Mesenchymal stem cell (in vitro differentiated cells and primary cell): ENCODE data around the gene AHNAK.
"Not testable (repeated sequence)": the region's sequence is repeated elsewhere in the genome, so short reads cannot be mapped to it uniquely, and the experiment has no call there.

Source experiments
- DNase-seq: peaks from one replicate; pipeline ENCODE4 v3.0.0-alpha.2; 2013
- H2AFZ ChIP-seq: one replicate; pipeline ENCODE4 v1.6.1; 2013; ENCODE audit warnings: low read depth, mild to moderate bottlenecking, control low read depth, inconsistent platforms, low read length, moderate library complexity
- H2AK5ac ChIP-seq: 2 replicates; pipeline ENCODE4 v1.6.1; 2013; ENCODE audit warnings: low read length, moderate library complexity, mild to moderate bottlenecking, inconsistent platforms; ENCODE audit not compliant: severe bottlenecking
- H2BK120ac ChIP-seq: one replicate; pipeline ENCODE4 v1.6.1; 2013; ENCODE audit warnings: low read depth, mild to moderate bottlenecking, inconsistent platforms, low read length, moderate library complexity
- H2BK12ac ChIP-seq, 2 experiments: one replicate each; pipeline ENCODE4 v1.6.1; 2013; ENCODE audit warnings: inconsistent platforms in 2 of 2, low read length in 2 of 2, mild to moderate bottlenecking in 2 of 2, moderate library complexity in 2 of 2, control low read depth in 1 of 2
- H2BK15ac ChIP-seq: one replicate; pipeline ENCODE4 v1.6.1; 2013; ENCODE audit warnings: mild to moderate bottlenecking, low read depth, inconsistent platforms; ENCODE audit not compliant: poor library complexity, severe bottlenecking
- H2BK5ac ChIP-seq: 2 replicates; pipeline ENCODE4 v1.6.1; 2013; ENCODE audit warnings: low read depth, mild to moderate bottlenecking, low read length, control low read depth, inconsistent platforms; ENCODE audit not compliant: poor library complexity, severe bottlenecking
- H3K14ac ChIP-seq, 2 experiments: one replicate each; pipeline ENCODE4 v1.6.1; 2013; ENCODE audit warnings: inconsistent platforms in 2 of 2, low read length in 2 of 2, control low read depth in 1 of 2, mild to moderate bottlenecking in 1 of 2, moderate library complexity in 1 of 2
- H3K18ac ChIP-seq, 2 experiments: one replicate each; pipeline ENCODE4 v1.6.1; 2013; ENCODE audit warnings: inconsistent platforms in 2 of 2, low read length in 2 of 2, control low read depth in 1 of 2, low read depth in 1 of 2, mild to moderate bottlenecking in 1 of 2
- H3K23ac ChIP-seq, 2 experiments: one replicate each; pipeline ENCODE4 v1.6.1; 2013; ENCODE audit warnings: inconsistent platforms in 2 of 2, low read length in 2 of 2, mild to moderate bottlenecking in 2 of 2, moderate library complexity in 2 of 2, control low read depth in 1 of 2
- H3K27ac ChIP-seq: 2 replicates; pipeline ENCODE4 v1.5.1; 2013; ENCODE audit warnings: mild to moderate bottlenecking, moderate library complexity, low read length, control low read depth, inconsistent platforms; ENCODE audit not compliant: poor library complexity, severe bottlenecking
- H3K27me3 ChIP-seq, 2 experiments: 2 replicates each; pipeline versions ENCODE4 v1.6.1 to v1.7.0; 2013; ENCODE audit warnings: low read length in 2 of 2, mild to moderate bottlenecking in 2 of 2, moderate library complexity in 2 of 2, control low read depth in 1 of 2, inconsistent platforms in 1 of 2; ENCODE audit not compliant: control insufficient read depth in 1 of 2, insufficient read depth in 1 of 2
- H3K36me3 ChIP-seq, 2 experiments: 2 replicates each; pipeline versions ENCODE4 v1.6.1 to v1.7.0; 2013; ENCODE audit warnings: low read length in 2 of 2, control low read depth in 1 of 2, inconsistent platforms in 1 of 2, low read depth in 1 of 2, mild to moderate bottlenecking in 1 of 2; ENCODE audit not compliant: insufficient read depth in 2 of 2, control insufficient read depth in 1 of 2
- H3K4ac ChIP-seq, 2 experiments: one replicate each; pipeline ENCODE4 v1.6.1; 2013; ENCODE audit warnings: inconsistent platforms in 2 of 2, low read length in 2 of 2, mild to moderate bottlenecking in 2 of 2, moderate library complexity in 2 of 2, control low read depth in 1 of 2, low read depth in 1 of 2
- H3K4me1 ChIP-seq: 2 replicates; pipeline ENCODE4 v1.6.1; 2013; ENCODE audit warnings: low read depth, low read length, control low read depth; ENCODE audit not compliant: control insufficient read depth, insufficient read depth
- H3K4me2 ChIP-seq: 2 replicates; pipeline ENCODE4 v1.6.1; 2013; ENCODE audit warnings: low read length, mild to moderate bottlenecking, inconsistent platforms; ENCODE audit not compliant: poor library complexity, severe bottlenecking
- H3K4me3 ChIP-seq, 2 experiments: 2 replicates each; pipeline versions ENCODE4 v1.5.1 to v1.7.0; 2013; ENCODE audit warnings: low read length in 2 of 2, mild to moderate bottlenecking in 2 of 2, control low read depth in 1 of 2, low read depth in 1 of 2; ENCODE audit not compliant: insufficient read depth in 1 of 2
- H3K79me1 ChIP-seq: replicated peaks from 2 replicates; pipeline ENCODE4 v1.6.1; 2013; ENCODE audit warnings: mild to moderate bottlenecking, control low read depth, low read length, inconsistent platforms; ENCODE audit not compliant: poor library complexity, severe bottlenecking
- H3K9ac ChIP-seq: 2 replicates; pipeline ENCODE4 v1.7.0; 2013; ENCODE audit warnings: mild to moderate bottlenecking, low read length, moderate library complexity
- H3K9me3 ChIP-seq: 2 replicates; pipeline ENCODE4 v1.7.0; 2013; ENCODE audit warnings: mild to moderate bottlenecking, low read length; ENCODE audit not compliant: control insufficient read depth
- H4K8ac ChIP-seq: one replicate; pipeline ENCODE4 v1.6.1; 2013; ENCODE audit warnings: inconsistent platforms, mild to moderate bottlenecking, low read length, moderate library complexity
- H4K91ac ChIP-seq: one replicate; pipeline ENCODE4 v1.6.1; 2013; ENCODE audit warnings: mild to moderate bottlenecking, low read length, inconsistent platforms
- WGBS: methylation state at CpG from one replicate; pipeline ENCODE4 v1.1.7; 2013; ENCODE audit warnings: mixed read lengths; 5-methylcytosine and 5-hydroxymethylcytosine counted together

Gene AHNAK

GRCh38 chr11:62499944-62500649, 46.5 kb downstream of the AHNAK start:
- Histone ChIP-seq H3K4me2 (no peak overlapping the region), H3K18ac (peak overlapping the region in 1 of 2 experiments; percentile 8), H2BK12ac (no peak overlapping the region), H3K79me1 (no peaks in the 10 kb centered on the region), H3K4ac (no peak overlapping the region), H2AFZ (no peak overlapping the region), H3K14ac (no peak overlapping the region), H2AK5ac (no peak overlapping the region), H3K9ac (peak overlapping the region; percentile 51), H3K23ac (no peak overlapping the region), H4K91ac (no peak overlapping the region), H2BK15ac (no peak overlapping the region), H2BK120ac (no peak overlapping the region), H3K4me1 (peaks cover 17% of the 10 kb centered on the region), H3K27ac (no peak overlapping the region), H3K36me3 (peaks cover 4 to 5% of the 10 kb centered on the region in 2 experiments), H2BK5ac (no peak overlapping the region), H4K8ac (no peak overlapping the region), H3K4me3 (no peak overlapping the region), H3K27me3 (no peaks in the 10 kb centered on the region), H3K9me3 (no peaks in the 10 kb centered on the region)
- 85% methylated on average over 12 of the region's 12 CpGs for WGBS
- DNase-seq, result no peak

DNA sequence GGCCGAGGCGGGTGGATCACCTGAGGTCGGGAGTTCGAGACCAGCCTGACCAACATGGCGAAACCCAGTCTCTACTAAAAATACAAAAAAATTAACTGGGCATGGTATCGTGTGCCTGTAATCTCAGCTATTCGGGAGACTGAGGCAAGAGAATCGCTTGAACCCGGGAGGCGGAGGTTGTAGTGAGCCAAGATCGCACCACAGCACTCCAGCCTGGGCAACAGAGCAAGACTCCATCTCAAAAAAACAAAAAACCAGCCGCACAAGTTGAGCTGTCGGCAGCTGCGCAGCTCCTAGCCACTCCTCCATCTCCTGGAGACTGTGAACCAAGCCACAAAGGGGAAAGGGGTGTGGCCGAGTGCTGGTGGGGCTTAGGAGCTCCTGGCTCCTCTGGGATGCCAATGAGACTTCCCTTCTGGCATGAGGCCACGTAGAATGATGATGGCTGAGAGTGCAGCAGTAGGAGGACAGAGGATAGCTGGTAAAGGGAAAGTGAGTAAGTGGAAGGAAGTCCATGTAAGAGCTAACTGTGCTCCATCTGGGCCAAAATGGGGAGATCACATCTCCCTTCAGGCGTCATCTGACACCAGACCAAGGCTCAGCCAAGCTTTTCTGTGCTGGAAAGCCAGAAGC, 47.2 kb downstream of the AHNAK start:
- not testable (repeated sequence) for H3K14ac ChIP-seq, H3K27me3 ChIP-seq, H3K79me1 ChIP-seq, H3K23ac ChIP-seq, H3K4me2 ChIP-seq, H2AK5ac ChIP-seq, H4K91ac ChIP-seq, H2AFZ ChIP-seq, H2BK120ac ChIP-seq, H3K4me3 ChIP-seq, H3K27ac ChIP-seq, H3K9me3 ChIP-seq, H4K8ac ChIP-seq, H3K36me3 ChIP-seq, DNase-seq, H2BK5ac ChIP-seq, H3K4ac ChIP-seq
- peak overlapping the region; percentile 12 for H2BK15ac ChIP-seq
- peak overlapping the region in 1 of 2 experiments; percentile 70 for H2BK12ac ChIP-seq
- peak overlapping the region in 1 of 2 experiments; percentile 8 for H3K18ac ChIP-seq
- 96% methylated on average over 17 of the region's 17 CpGs for WGBS
- peak overlapping the region; percentile 51 for H3K9ac ChIP-seq
- peaks cover 14% of the 10 kb centered on the region for H3K4me1 ChIP-seq

GRCh38 chr11:62498492-62499286, 47.9 kb downstream of the AHNAK start:
- no peak overlapping the region for H4K91ac ChIP-seq
- no peak overlapping the region for H3K9ac ChIP-seq
- H3K79me1 ChIP-seq, result no peaks in the 10 kb centered on the region
- H3K4ac ChIP-seq, result no peak overlapping the region
- H2AK5ac ChIP-seq, result no peak overlapping the region
- DNase-seq, result no peak
- no peak overlapping the region for H4K8ac ChIP-seq
- no peak overlapping the region for H3K4me2 ChIP-seq
- H3K23ac ChIP-seq, result no peak overlapping the region
- no peak overlapping the region for H3K14ac ChIP-seq
- H3K4me3 ChIP-seq, result no peak overlapping the region
- H2BK120ac ChIP-seq, result no peak overlapping the region
- no peaks in the 10 kb centered on the region for H3K9me3 ChIP-seq
- no peak overlapping the region for H3K18ac ChIP-seq
- peaks cover 13% of the 10 kb centered on the region for H3K4me1 ChIP-seq
- no peak overlapping the region for H2BK12ac ChIP-seq
- H3K27ac ChIP-seq, result no peak overlapping the region
- WGBS, result over 99% methylated on average over 8 of the region's 9 CpGs
- peaks cover 4 to 5% of the 10 kb centered on the region in 2 experiments for H3K36me3 ChIP-seq
- H2AFZ ChIP-seq, result no peak overlapping the region
- no peak overlapping the region for H2BK15ac ChIP-seq
- H2BK5ac ChIP-seq, result no peak overlapping the region
- no peaks in the 10 kb centered on the region for H3K27me3 ChIP-seq

- H3K36me3 ChIP-seq, result peaks cover 3 to 5% of the 10 kb centered on the region in 2 experiments
- 47% methylated on average over 3 of the region's 4 CpGs for WGBS
- no peak overlapping the region for H3K27ac ChIP-seq
- H3K4ac ChIP-seq, result no peak overlapping the region
- no peak overlapping the region for H3K18ac ChIP-seq
- no peaks in the 10 kb centered on the region for H3K27me3 ChIP-seq
- H3K9me3 ChIP-seq, result no peaks in the 10 kb centered on the region
- no peaks in the 10 kb centered on the region for H3K79me1 ChIP-seq
- H2BK120ac ChIP-seq, result no peak overlapping the region
- H2BK15ac ChIP-seq, result no peak overlapping the region
- H3K4me3 ChIP-seq, result no peak overlapping the region
- H2BK5ac ChIP-seq, result no peak overlapping the region
- H2BK12ac ChIP-seq, result no peak overlapping the region
- peak overlapping the region; percentile 68 for H3K9ac ChIP-seq
- no peak overlapping the region for H3K23ac ChIP-seq
- no peak for DNase-seq
- no peak overlapping the region for H3K14ac ChIP-seq
- H3K4me2 ChIP-seq, result no peak overlapping the region
- H4K91ac ChIP-seq, result no peak overlapping the region
- no peak overlapping the region for H2AK5ac ChIP-seq
- peaks cover 13% of the 10 kb centered on the region for H3K4me1 ChIP-seq
- H4K8ac ChIP-seq, result no peak overlapping the region
- no peak overlapping the region for H2AFZ ChIP-seq
Observed at GRCh38 chr11:62498031-62498430, 48.6 kb downstream of the AHNAK start.
